Panc1 (cell line): Measurements from ENCODE around the gene MMP17.

Experiments
- POLR2AphosphoS5 ChIP-seq: IDR thresholded peaks from 2 replicates; pipeline ENCODE4 v1.6.1; 2012; ENCODE audit warnings: mild to moderate bottlenecking, low read depth, low read length, moderate library complexity
- TCF7L2 ChIP-seq: IDR thresholded peaks from 2 replicates; pipeline ENCODE4 v1.6.1; 2011; ENCODE audit warnings: mild to moderate bottlenecking, low read depth, low read length, inconsistent platforms
- TF ChIP-seq, protein P1 (sequence below): fragments of 450-650 bp; IDR thresholded peaks from 2 replicates; pipeline ENCODE4 v1.5.1; 2017; ENCODE audit warnings: mild to moderate bottlenecking
- TF ChIP-seq, protein P2 (sequence below), 2 experiments: IDR thresholded peaks; 2 replicates each; pipeline ENCODE4 v1.6.1; 2011 to 2012; ENCODE audit warnings: low read depth in 2 of 2, control low read depth in 1 of 2, low read length in 1 of 2, mild to moderate bottlenecking in 1 of 2, moderate library complexity in 1 of 2; ENCODE audit not compliant: insufficient read depth in 1 of 2

DNA sequence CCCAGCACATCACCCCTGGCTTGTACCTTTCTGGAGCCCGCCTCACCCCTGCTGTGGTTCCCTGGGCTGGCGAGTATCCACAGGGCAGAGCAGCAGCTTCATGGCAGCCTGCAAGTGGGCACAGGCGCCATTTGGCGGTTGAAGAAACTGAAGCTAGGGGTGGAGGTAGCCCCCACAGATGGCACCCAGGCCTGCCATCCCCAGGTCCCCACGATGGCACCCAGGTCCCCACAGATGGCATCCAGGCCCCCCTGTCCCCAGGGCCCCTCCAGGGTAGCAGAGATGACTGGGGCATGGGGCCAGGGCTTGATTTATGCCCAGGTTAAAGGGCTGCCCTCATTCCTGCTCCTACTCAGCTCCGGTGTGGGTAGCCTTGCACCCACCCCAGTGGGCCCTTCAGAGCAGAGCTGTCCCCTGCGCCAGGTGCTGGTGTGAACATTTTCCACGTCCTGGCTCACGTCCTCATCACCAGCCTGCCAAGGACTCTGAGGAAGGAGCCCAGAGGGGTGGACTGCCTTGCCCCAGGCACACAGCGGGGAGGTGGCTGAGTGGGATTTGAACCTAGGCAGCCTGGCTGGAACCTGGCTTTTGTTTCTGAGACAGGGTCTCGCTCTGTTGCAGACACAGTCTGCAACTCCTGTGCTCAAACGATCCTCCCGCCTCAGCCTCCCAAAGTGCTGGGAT, 8.7 kb downstream of the MMP17 start:
- TF ChIP-seq, protein P1, sequence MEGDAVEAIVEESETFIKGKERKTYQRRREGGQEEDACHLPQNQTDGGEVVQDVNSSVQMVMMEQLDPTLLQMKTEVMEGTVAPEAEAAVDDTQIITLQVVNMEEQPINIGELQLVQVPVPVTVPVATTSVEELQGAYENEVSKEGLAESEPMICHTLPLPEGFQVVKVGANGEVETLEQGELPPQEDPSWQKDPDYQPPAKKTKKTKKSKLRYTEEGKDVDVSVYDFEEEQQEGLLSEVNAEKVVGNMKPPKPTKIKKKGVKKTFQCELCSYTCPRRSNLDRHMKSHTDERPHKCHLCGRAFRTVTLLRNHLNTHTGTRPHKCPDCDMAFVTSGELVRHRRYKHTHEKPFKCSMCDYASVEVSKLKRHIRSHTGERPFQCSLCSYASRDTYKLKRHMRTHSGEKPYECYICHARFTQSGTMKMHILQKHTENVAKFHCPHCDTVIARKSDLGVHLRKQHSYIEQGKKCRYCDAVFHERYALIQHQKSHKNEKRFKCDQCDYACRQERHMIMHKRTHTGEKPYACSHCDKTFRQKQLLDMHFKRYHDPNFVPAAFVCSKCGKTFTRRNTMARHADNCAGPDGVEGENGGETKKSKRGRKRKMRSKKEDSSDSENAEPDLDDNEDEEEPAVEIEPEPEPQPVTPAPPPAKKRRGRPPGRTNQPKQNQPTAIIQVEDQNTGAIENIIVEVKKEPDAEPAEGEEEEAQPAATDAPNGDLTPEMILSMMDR, result no peak
- TF ChIP-seq, protein P2, sequence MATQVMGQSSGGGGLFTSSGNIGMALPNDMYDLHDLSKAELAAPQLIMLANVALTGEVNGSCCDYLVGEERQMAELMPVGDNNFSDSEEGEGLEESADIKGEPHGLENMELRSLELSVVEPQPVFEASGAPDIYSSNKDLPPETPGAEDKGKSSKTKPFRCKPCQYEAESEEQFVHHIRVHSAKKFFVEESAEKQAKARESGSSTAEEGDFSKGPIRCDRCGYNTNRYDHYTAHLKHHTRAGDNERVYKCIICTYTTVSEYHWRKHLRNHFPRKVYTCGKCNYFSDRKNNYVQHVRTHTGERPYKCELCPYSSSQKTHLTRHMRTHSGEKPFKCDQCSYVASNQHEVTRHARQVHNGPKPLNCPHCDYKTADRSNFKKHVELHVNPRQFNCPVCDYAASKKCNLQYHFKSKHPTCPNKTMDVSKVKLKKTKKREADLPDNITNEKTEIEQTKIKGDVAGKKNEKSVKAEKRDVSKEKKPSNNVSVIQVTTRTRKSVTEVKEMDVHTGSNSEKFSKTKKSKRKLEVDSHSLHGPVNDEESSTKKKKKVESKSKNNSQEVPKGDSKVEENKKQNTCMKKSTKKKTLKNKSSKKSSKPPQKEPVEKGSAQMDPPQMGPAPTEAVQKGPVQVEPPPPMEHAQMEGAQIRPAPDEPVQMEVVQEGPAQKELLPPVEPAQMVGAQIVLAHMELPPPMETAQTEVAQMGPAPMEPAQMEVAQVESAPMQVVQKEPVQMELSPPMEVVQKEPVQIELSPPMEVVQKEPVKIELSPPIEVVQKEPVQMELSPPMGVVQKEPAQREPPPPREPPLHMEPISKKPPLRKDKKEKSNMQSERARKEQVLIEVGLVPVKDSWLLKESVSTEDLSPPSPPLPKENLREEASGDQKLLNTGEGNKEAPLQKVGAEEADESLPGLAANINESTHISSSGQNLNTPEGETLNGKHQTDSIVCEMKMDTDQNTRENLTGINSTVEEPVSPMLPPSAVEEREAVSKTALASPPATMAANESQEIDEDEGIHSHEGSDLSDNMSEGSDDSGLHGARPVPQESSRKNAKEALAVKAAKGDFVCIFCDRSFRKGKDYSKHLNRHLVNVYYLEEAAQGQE (IDR thresholded peaks at IDR 0.05; ENCODE audit: insufficient read depth in 1 of 2, low read depth in 2 of 2, low read length in 1 of 2), result no peak
- no peak for TF ChIP-seq POLR2AphosphoS5
- no peak for TF ChIP-seq TCF7L2
